GM18505 (cell line): ENCODE data around the gene SCLT1.
"Not testable (repeated sequence)": the region's sequence is repeated elsewhere in the genome, so short reads cannot be mapped to it uniquely, and the experiment has no call there.

Experiments used
- ATAC-seq: cut with Tn5 transposase; IDR thresholded peaks from one replicate; pipeline ENCODE4 v1.9.1; 2021; ENCODE audit not compliant: unreplicated experiment
- POLR2A ChIP-seq: IDR thresholded peaks from 4 replicates; pipeline ENCODE4 v1.6.1; 2011; ENCODE audit warnings: borderline replicate concordance; ENCODE audit not compliant: insufficient read depth, insufficient read length; ENCODE audit errors: extremely low read depth

Gene SCLT1

GRCh38 chr4:129095811-129096454 lies 2.6 kb upstream of the SCLT1 start, which contains the start of gene C4orf33:
Gene C4orf33, plus strand, starts transcription at chr4:129096152. Its CDS starts 6,459 bp downstream, at chr4:129102611.
- TF ChIP-seq POLR2A = peak; percentile 86
- ATAC-seq = peak; percentile 44

DNA sequence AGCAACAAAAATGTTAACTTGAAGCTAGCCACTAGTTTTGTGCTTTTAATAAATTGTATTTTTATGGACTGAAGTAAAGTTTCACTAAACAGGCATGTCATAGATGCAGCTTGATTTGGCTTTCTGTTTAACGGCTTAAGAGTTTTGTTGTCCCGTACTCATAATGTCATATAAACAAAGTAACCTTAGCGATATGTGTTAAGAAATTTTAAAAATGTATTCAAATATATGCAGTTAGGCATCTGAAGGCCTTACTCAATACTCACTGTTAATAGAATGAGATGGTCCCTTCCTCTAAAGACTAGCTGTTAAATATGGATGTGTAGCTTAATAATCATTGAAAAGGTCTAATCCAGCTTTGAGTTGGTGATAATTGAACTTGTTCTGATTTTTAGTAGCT lies 1.0 kb upstream of the SCLT1 start:
- no peak for TF ChIP-seq POLR2A
- no peak for ATAC-seq

GRCh38 chr4:129092631-129093190 lies 628 bp downstream of the SCLT1 start:
- TF ChIP-seq POLR2A = no peak
- no peak for ATAC-seq

- TF ChIP-seq POLR2A = no peak
- no peak for ATAC-seq
Measured at GRCh38 chr4:129087516-129087915, 5.8 kb downstream of the SCLT1 start.

- no peak for ATAC-seq
- no peak for TF ChIP-seq POLR2A
Measured at GRCh38 chr4:129085472-129085871, 7.9 kb downstream of the SCLT1 start.

GRCh38 chr4:129082302-129082701 lies 11.0 kb downstream of the SCLT1 start:
- no peak for TF ChIP-seq POLR2A
- ATAC-seq = no peak

DNA sequence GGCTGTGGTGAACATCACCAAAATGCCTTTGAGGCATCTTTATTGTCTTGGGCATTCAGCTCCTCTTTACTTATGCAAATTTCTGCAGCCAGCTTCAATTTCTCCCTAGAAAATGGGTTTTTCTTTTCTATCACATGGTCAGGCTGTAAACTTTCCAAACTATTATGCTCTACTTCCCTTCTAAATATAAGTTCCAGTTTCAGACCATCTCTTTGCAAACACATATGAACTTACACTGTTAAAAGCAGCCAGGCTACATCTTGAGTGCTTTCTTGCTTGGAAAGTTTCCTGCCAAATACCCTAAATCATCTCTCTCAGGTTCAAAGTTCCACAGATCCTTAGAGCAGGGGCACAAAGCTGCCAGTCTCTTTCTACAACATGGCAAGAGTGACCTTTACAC lies 13.2 kb downstream of the SCLT1 start:
- no peak for ATAC-seq
- no peak for TF ChIP-seq POLR2A

DNA sequence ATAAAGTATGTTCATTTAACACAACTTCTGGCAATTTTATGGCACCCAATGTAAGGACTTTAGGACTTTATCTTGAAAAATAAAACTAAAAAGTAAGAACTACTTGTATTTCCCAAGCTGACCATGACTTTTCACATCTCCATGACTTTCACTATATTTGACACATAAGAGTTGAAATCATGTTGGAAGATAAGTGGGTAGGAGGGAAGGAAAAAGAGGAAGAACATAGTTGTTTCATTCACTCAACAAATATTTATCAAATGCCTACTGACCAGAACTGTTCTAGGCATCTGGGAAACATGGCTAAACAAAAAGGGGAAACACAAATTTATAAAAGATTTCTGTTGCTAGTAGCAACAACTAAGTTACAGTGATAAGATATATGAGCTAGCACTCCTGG lies 16.0 kb downstream of the SCLT1 start:
- TF ChIP-seq POLR2A = no peak
- no peak for ATAC-seq

- not testable (repeated sequence) for ATAC-seq
Measured at GRCh38 chr4:129069537-129069936, 23.8 kb downstream of the SCLT1 start.

GRCh38 chr4:129064717-129065116 lies 28.6 kb downstream of the SCLT1 start:
- no peak for TF ChIP-seq POLR2A
- no peak for ATAC-seq

DNA sequence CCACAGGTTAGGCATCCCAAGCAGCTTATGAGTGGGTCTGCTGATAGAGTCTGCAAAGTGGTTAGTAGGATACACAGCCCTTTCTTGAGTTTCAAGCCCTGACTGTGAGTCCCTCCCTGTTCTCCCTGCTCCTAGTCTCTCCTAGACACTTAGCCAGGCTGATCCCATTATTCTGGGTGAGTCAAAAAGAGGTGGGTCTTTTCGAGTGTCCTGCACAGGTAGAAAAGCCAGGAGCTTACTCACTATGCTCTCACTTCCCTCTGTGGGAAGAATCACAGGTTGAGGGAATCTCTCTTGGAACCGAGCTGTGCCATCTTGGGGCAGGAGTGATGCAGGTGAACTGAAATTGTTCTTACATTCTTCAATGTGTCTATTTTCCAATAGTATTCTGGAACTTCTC lies 29.7 kb downstream of the SCLT1 start:
- TF ChIP-seq POLR2A = no peak
- no peak for ATAC-seq

DNA sequence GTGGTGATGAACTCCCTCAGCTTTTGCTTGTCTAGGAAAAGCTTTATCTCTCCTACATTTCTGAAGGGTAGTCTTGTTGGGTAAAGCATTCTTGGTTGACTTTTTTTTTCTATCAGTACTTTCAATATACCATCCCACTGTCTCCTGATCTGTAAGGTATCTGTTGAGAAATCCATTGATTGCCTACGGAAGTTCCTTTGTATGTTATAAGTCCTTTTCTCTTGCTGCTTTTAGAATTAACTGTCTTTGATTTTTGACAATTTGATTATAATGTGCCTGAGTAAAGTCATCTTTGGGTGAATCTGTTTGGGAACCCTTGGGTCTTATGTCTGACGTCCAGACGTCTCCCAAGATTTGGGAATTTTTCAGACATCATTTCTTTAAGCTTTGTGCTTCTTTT lies 30.8 kb downstream of the SCLT1 start:
- TF ChIP-seq POLR2A = no peak
- no peak for ATAC-seq

- TF ChIP-seq POLR2A = no peak
- ATAC-seq = no peak
Measured at GRCh38 chr4:129059028-129059427, 34.3 kb downstream of the SCLT1 start.

DNA sequence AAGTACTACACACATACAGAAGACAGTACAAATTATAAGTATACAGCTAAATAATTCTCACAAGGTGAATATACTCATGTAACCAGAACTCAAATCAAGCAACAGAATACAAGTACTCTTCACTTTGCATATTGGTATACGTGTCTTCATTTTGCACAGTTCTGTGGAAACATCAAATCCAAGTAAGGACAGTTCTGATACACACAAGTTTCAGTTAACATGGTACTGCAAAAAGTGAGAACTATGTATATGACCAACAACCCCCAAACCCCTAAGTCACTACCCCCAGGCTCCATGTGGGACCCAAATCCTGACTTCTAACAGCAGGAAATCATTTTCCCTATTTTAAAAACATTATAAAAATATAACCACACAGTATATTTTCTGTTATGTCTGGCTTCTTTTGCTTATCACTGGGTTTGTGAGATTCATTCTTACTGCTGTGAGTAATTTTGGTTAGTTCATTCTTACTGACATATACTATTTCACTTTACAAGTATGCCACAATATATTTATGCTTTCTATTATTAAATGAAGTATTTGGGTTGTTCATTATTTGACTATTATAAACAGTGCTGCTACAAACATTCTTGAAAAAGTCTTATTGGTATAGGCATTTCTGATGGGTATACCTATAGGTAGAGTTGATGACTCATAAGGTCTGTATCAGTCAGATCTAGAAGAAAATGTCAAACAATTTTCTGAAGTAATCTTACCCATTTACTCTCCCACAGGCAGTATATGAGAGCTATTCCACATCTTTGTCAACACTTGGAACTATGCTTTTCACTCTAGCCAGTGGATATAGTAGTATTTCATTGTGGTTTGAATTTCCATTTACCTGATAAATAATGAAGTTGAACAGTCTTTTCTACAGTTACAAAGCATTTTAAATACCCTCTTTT lies 47.0 kb downstream of the SCLT1 start:
- no peak for ATAC-seq
- TF ChIP-seq POLR2A = no peak

DNA sequence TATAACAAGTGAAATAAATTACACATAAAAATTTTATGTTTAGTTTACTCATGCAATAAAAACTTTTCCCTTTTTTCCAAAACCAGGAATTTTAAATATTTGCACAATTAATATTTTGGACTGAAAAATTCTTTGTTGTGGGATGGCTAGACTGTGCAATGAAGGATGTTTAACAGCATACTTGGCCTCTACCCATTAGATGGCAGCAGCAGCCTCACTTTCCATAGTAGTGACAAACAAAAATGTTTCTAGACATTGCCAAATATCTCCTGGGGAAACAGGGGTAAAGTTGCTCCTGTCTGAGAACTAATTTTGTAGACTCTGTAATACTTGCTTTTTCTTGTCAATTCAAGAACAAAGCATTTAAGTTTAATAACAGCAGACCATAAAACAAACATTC lies 49.8 kb downstream of the SCLT1 start:
- ATAC-seq = no peak

GRCh38 chr4:129040471-129040870 lies 52.9 kb downstream of the SCLT1 start:
- no peak for TF ChIP-seq POLR2A
- ATAC-seq = no peak

More for the DNA sequence above, 49.8 kb downstream of the SCLT1 start:
- TF ChIP-seq POLR2A = no peak
